UCSD-AML1 (cell line): ENCODE measurements around the gene DNAH11.

ENCODE experiments used
- DNase-seq: peaks from one replicate; lab custom pipeline; 2025; ENCODE audit not compliant: unreplicated experiment; lab: John Stamatoyannopoulos, UW

The DNAH11 gene

GRCh38 chr7:21547501-21547900 lies 4.7 kb downstream of the DNAH11 start:
- DNase-seq: no peak

- DNase-seq: no peak
These were observed 5.7 kb downstream of the DNAH11 start for GRCh38 chr7:21548491-21548890.

- no peak for DNase-seq
These were observed 7.2 kb downstream of the DNAH11 start for GRCh38 chr7:21550076-21550475.

DNA sequence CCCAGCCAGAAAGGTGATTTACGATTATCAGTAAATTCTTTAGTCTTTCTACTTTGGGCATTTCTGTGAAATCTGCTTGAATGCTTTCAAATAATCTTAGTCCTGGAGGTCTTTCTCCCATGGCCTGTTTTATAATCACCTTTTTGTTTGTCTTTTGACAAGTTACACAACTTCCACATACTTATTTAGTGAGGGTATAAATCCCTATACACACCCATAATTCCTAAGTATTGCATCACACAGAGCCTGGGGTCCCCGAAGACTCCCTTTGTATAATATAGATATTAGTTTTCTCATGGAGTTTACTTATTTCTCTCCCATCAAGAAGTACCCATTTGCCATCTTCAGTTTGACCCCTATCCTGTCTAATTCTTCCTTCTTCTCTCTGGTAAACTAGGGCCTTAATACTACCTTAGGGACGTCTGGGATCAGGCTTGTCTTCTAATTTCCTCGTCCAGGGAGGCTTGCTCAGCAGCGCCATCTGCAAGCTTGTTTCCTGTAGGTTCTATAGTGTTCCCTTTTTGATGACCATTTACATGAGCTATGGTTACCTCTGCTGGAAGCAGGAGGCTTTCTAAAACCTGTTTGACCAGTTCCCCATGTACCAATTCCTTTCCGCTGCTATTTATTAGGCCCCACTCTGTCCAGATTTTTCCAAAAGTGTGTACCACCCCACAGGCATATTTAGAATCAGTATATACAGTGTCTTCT lies 8.1 kb downstream of the DNAH11 start:
- no peak for DNase-seq

- DNase-seq: no peak
These were observed 19.5 kb downstream of the DNAH11 start for GRCh38 chr7:21562385-21562784.

DNA sequence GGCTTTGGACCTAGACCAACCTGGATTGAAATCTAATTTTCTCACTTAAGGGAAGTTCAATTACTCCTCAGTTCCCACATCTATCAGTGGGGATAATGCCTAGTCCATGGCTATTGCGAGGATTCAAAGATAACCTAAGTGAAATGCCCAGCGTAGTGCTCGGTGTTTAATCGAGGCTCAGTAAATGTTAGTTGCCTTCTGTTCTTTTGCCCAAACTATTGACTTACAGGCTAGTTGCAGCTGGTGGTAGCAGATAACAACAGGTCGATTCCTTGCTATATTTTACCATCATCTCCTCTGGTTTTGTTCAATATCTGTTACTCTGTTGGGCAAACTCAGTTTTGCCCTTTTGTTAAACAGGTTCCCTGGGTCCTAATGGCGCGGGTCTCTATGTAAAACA lies 22.8 kb downstream of the DNAH11 start:
- DNase-seq: no peak

- no peak for DNase-seq
These were observed 23.3 kb downstream of the DNAH11 start for GRCh38 chr7:21566094-21566493.

DNA sequence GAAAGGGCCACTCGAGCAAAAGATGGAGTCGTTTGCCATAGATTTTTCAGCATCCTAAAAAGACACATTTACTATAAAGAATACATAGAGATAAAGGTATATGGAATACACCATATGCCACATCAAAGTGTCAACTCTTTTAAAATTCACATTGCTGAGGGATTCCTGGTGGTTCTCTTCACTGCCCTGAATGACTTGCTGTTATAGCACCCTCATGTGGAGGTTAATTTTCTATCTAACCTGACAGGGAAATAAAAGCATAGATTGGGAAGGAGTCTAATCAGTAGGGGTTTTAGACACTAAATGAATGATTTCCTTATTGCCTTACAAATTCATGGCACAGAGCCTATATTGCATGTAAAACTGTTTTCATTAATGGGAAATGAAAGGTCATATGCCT lies 25.9 kb downstream of the DNAH11 start:
- no peak for DNase-seq

GRCh38 chr7:21572331-21573313 lies 29.8 kb downstream of the DNAH11 start:
- no peak for DNase-seq

DNA sequence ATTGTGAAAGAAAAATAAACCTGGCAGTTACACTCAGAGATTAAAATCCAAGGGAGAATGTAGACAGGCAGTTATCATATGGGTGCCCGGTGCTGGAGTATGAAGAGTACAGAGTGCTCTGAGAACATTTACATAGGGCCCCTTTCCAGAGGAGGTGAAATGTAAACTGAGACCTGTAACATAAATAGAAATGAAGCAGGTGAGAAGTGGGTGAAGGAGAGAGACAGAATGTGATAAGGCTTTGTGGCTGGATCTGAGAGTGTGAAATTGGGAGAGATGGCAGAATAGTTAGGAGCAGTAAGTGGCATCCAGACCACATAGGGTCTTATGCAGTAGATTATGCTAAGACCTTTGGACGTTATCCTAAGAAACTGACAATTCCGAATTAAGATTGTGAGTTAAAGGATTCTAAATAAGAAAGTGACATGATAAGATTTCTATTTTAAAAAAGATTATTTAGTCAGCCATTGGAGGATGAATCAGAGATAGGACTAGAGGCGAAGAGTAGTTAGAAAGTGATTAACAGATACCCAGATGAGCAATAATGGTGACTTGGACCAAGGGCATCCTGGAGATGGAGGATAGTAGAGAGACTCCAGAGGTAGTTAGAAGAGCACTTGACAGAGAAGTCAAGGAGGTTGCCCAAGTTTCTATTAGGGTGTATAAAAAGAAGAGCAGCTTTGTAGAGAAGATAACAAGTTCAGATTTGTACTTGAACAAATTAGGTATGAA lies 36.7 kb downstream of the DNAH11 start:
- no peak for DNase-seq

DNA sequence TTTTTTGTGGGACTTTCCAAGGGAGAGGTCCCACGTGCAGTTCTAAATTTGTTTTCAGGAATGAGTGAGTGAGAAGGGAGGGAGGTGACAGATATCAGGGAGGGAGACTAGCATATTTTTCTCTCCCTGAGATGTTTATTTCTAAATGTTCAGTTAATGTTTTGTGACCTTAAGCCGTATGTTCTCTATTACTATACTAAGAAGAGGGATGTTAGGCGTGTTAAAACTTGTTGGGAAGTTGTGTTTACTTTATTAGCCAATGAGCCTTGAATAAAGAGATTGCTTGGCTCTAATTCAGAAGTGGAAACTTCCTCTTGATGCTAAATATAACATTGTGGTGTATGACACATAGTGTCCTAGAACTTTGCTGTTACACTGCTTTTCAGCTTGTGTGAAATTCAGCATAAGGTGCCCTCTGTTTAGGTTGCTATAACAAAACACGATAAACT lies 37.3 kb downstream of the DNAH11 start:
- no peak for DNase-seq

DNA sequence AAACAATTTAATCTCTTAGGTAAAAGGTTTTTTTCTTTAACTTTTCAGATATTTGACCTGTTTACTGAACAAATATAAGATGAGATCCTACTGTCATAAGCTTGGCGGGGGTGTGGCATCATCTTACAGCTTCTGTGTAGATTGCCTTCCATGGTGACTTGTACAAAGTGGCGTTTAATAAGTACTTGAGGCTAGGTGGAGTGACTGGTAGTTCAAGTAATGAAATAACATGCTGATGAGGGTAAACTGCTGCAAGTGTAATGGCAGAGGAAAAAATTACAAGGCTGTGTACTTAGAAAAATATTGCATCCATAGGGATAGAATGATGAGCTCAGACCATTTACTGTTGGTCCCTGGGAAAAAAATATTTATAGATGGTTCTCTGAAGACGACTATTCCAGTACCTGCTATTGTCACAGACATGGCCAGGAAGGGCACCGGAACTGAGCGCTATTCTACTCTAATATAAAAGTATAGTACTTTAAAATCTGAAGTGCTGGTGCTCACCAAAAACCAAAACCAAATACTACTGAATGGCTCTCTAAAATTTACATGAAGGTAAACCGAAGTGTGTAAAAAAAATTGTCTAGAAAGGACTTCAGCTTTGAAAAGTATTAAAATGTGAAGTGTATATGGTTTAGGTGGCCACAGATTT lies 42.4 kb downstream of the DNAH11 start:
- no peak for DNase-seq

DNA sequence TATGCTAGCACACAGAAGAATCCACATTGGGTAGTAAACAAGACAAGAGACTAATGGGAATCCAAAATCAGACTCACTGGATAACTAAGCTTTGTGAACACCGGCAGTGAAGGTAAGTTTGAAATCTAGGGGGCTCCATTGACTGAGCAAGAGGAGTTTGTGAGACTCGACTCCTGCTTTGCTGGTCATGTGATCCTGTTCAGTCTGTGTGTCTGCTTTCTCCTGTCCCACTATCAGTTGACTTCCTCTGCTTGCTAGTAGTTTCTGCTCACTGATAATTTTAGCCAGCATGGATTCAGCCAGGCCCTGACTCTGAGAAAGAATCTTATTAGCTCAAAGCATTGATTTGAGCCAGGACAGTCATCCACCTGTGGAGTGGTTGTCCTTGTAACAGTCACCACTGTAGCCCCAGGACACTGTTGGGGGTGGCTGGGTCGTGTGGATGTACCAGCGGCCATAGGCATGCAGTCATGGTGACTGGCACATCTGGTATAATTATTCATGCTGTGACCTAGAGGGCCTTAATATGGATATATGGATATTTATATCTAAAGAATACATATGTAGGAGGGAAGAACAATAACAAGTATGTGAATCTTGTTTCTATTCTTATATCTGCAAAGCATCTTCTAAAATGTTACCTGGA lies 44.4 kb downstream of the DNAH11 start:
- no peak for DNase-seq

DNA sequence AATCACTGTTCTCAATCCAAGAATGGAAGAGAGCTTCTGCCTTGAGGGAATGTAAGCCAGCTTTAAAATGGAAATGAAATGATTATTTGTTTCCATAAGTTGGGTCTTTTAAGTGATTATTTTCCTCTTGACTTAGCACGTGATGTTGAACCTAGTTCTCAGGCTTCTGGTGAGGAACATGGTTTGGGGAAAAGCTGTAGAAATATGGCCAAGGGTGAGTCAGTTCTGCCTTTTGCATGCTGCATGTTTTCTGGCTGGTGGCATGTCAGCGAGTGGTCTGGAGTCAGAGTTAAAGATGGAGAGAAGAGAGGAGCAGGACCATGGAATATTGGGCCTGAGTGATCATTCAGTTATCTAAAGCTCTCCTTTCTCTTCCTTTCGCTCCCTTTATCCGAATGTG lies 54.0 kb downstream of the DNAH11 start:
- DNase-seq: no peak

DNA sequence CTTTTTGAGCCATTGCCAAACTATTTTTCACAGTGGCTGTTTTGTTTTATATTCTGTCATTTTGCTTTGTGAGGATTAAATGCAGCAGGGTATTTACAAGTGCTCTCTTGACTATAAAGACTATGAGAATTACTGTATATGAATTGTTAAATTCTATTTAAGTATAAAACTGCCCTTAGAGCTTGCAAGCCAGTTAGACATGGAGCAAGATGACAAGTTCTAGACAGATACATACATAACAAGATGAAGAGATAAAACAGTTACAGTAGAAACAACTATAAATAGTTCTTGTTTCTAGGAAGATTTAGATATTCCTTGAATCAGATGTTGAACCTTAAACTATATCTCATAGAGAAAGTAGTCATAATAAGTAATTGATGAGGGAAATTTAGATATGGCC lies 60.6 kb downstream of the DNAH11 start:
- DNase-seq: no peak

DNA sequence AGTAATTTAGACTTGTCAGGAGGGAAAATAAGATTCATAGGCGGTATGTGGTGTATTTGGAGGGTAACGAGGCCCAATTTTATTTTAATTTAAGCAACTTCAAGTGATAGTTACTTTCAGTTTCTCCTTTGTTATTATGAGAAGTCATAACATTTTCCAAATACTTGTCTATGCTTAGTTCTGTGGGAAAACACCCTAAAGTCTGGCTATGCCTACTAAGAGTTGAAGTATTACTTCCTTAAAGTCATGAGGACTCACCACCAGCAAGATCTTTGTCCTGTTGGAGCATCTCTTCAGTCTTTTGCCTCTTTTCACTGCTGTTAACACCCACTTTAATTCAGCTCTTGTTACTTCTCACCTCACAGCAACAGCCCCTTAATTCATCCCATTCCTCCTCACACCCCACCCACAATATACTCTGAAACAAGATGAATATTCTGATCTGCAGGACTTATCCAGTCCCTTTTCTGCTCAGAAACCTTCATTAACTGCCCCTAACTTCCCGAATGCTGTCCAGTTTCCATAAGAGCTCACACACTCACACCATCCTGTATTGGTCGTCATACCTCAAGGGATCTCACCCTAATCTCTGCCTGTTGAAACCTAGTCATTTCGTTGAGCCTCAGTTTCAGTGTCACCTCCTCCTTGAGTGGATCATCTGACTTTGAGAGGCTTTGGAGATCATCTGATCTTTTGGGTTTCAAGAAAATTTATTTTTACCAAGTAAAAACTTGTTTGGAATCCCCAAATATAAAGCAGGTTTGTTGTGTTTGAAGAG lies 61.3 kb downstream of the DNAH11 start:
- DNase-seq: no peak

DNA sequence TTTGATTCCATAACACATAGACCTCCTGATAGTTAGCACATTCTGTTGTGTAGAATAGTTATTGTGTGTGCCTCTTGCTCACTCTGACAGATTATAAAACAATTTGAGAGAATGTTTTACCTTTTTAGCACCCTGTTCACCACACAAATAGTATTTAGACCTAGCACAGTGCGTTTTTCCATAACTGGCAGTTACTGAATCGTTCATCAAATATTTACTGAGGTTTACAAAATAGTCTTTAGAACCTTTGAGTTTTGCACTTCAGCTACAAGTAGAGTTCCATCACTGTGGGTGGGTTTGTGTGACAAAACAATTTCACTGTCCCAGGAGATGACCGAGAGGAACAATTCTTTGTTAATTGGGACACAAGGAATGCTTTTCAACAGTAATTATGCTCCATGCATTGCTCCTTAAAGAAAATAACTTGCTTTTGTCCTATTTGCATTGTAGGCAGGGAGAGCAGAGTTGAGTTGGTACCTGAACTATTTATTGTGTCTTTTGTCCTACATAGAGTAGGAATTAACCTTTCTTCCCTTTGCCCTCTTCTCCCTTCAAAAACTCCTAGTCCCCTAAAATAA lies 62.3 kb downstream of the DNAH11 start:
- no peak for DNase-seq

DNA sequence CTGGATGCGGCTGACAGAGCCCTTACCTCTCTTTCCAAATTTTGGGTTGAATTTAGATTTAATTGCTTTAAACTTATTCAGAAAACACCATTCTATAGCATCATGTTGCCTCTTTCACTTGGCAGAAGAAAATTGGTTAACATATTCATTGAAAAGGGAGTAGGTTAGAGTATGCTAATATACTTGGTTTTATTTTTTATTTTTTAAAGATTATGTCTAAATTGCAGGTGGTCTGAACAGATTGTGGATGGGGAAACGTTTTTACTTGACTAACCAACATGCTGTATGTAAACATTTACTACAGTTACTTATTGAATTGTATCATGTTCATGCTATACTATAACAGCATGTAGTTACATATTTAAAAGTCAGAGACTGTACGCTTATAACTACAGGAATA lies 65.6 kb downstream of the DNAH11 start:
- DNase-seq: no peak

DNA sequence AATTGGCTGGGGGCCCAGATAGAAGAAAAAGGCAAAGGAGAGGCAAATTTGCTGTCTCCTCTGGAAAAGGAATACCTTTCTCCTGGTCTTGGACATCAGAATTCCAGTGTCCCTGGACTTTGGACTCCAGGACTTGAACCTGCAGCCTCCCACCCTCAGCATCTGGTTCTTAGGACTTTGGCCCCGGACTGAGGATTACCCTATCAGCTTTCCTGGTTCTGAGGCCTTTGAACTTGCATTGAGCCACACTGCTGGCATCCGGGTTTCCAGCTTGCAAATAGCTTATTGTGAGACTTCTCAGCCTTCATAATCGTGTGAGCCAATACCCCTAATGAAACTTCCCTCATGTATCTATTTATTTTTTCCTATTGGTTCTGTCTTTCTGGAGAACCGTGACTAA lies 68.3 kb downstream of the DNAH11 start:
- no peak for DNase-seq
